GM12891 (cell line): ENCODE results near the gene TMEM117.

Experiments used
- PAX5 ChIP-seq: IDR thresholded peaks from 2 replicates; pipeline ENCODE4 v1.6.1; 2011; ENCODE audit warnings: low read length, moderate library complexity, mild to moderate bottlenecking; ENCODE audit not compliant: insufficient read depth, severe bottlenecking
- POLR2A ChIP-seq: IDR thresholded peaks from 2 replicates; pipeline ENCODE4 v1.6.1; 2011; ENCODE audit warnings: low read depth, low read length, control low read depth
- POLR2AphosphoS5 ChIP-seq: IDR thresholded peaks from 2 replicates; pipeline ENCODE4 v1.6.1; 2011; ENCODE audit warnings: low read depth, low read length, control low read depth
- POU2F2 ChIP-seq: IDR thresholded peaks from 2 replicates; pipeline ENCODE4 v1.6.1; 2011; ENCODE audit warnings: low read depth, mild to moderate bottlenecking, control low read depth, low read length, moderate library complexity
- SPI1 ChIP-seq: IDR thresholded peaks from 2 replicates; pipeline ENCODE4 v1.6.1; 2011; ENCODE audit warnings: low read depth, low read length, control low read depth
- TAF1 ChIP-seq: IDR thresholded peaks from 2 replicates; pipeline ENCODE4 v1.6.1; 2011; ENCODE audit warnings: low read depth, low read length, control low read depth

- TF ChIP-seq POLR2A (no peak), TAF1 (no peak), POLR2AphosphoS5 (no peak), SPI1 (no peak), PAX5 (no peak), POU2F2 (no peak)
These were observed 102.1 kb downstream of the TMEM117 start for GRCh38 chr12:43937947-43938346.
